ENCODE measurements around the gene PRDM16.

DNA sequence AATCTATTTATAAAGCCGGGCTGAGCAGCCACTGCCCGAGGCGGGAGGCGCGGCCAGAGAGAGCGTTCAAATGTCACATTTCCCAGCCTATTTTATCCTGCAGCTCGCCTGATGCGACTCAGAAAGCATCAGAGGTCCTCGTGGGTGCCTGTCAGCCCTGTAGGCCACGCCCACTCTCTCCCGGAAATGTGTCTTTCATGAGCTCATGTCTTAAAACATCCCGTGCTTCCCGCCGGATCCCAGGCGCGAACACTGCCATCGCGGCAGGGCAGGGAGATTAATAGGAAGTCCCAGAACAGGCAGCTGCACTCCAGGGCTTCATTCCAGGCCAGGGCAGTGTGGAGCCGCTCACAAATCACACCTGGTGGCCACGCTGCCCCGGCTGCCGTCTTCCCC is 117.5 kb downstream of the PRDM16 start:
- TF ChIP-seq EZH2phosphoT487 (IDR thresholded peaks at IDR 0.05; ENCODE audit: borderline replicate concordance) (no peak), SIN3A (IDR thresholded peaks at IDR 0.05; ENCODE audit: low read depth) (no peak)
